Kidney epithelial cell (primary cell): ENCODE results near the gene INSC. TPM values are rescaled to one million over a fixed set of nuclear protein-coding genes. Genes with fewer than 3 reads are reported as not detected.

Experiments
- DNase-seq: peaks from one replicate; pipeline ENCODE4 v3.0.0-alpha.2; 2010; ENCODE audit warnings: low read depth
- H3K27me3 ChIP-seq: 2 replicates; pipeline ENCODE4 v1.6.0; 2011; ENCODE audit warnings: low read length; ENCODE audit not compliant: control insufficient read depth, insufficient read depth
- H3K36me3 ChIP-seq: 2 replicates; pipeline ENCODE4 v1.5.1; 2011; ENCODE audit warnings: low read length; ENCODE audit not compliant: control insufficient read depth, insufficient read depth
- H3K4me3 ChIP-seq: 2 replicates; pipeline ENCODE4 v1.5.1; 2011; ENCODE audit warnings: low read depth, mild to moderate bottlenecking, control low read depth, low read length
- total RNA-seq: library from RNA; depleted of rRNA; stranded (reverse); fragments of >200 nt; gene quantifications from 2 replicates; pipeline ENCODE4 v1.2.3, GENCODE V29; 2015
- TF ChIP-seq, protein P1 (sequence below): IDR thresholded peaks from 2 replicates; pipeline ENCODE4 v1.5.1; 2011; ENCODE audit warnings: mild to moderate bottlenecking, moderate library complexity, low read length, control low read depth, inconsistent platforms; ENCODE audit not compliant: insufficient read depth, poor library complexity, severe bottlenecking

INSC gene
- total RNA-seq, 1 donor from 2014 or later = 0.33 TPM

DNA sequence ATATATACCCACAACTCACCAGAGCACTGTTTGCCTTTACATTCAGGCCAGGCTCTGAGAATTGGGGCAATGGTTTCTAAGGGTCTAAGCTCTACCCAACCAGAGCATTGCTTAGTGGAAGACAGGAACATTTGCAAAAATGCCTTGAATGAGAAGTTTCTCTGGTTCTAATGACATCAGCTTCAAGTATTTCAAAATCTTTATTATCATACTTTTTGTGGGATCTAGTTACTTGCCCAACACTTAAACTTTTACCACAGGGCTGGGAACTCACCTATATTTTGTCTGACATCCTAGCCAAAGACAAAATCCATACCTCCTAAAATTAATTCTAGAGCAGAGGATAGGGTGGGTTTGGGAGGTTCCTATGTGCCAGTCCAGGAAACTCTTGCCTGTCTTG lies 51.5 kb downstream of the INSC start:
- Histone ChIP-seq H3K4me3 (no peak overlapping the region), H3K36me3 (no peaks in the 10 kb centered on the region), H3K27me3 (no peaks in the 10 kb centered on the region)
- TF ChIP-seq, protein P1, sequence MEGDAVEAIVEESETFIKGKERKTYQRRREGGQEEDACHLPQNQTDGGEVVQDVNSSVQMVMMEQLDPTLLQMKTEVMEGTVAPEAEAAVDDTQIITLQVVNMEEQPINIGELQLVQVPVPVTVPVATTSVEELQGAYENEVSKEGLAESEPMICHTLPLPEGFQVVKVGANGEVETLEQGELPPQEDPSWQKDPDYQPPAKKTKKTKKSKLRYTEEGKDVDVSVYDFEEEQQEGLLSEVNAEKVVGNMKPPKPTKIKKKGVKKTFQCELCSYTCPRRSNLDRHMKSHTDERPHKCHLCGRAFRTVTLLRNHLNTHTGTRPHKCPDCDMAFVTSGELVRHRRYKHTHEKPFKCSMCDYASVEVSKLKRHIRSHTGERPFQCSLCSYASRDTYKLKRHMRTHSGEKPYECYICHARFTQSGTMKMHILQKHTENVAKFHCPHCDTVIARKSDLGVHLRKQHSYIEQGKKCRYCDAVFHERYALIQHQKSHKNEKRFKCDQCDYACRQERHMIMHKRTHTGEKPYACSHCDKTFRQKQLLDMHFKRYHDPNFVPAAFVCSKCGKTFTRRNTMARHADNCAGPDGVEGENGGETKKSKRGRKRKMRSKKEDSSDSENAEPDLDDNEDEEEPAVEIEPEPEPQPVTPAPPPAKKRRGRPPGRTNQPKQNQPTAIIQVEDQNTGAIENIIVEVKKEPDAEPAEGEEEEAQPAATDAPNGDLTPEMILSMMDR = no peak
- no peak for DNase-seq

DNA sequence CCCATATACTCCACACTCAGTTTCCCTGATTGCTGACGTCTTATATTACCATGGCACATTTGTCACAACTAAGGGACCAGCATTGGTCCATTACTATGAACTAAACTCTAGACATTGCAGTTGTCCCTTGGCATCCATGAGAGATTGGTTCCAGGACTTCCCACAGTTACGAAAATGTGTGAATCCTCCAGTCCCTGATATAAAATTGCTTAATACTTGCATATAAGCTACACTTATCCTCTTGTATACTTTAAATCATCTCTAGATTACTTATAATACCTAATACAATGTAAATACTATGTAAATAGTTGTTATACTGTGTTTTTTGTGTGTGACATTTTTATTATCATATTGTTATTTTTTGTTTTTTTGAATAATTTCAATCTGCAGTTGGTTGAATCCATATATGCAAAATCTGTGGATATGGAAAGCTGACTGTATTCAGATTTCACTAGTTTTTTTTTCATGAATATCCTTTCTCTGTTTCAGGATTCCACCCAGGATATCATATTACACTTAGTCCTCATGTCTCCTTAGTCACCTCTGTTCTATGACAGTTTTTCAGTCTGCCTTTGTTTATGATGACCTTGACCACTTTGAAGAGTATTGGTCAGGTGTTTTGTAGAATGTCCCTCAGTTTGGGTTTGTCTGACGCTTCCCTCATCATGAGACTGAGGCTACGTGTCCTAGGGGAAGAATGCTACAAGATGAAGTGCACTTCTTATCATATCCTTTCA lies 55.3 kb downstream of the INSC start:
- TF ChIP-seq, protein P1 = no peak
- no peak for DNase-seq
- Histone ChIP-seq H3K27me3 (no peaks in the 10 kb centered on the region), H3K4me3 (no peak overlapping the region), H3K36me3 (no peaks in the 10 kb centered on the region)

- no peak for DNase-seq
- TF ChIP-seq, protein P1 = no peak
- Histone ChIP-seq H3K36me3 (no peaks in the 10 kb centered on the region), H3K4me3 (no peak overlapping the region), H3K27me3 (no peaks in the 10 kb centered on the region)
Observed at GRCh38 chr11:15170698-15171097, 56.0 kb downstream of the INSC start.

DNA sequence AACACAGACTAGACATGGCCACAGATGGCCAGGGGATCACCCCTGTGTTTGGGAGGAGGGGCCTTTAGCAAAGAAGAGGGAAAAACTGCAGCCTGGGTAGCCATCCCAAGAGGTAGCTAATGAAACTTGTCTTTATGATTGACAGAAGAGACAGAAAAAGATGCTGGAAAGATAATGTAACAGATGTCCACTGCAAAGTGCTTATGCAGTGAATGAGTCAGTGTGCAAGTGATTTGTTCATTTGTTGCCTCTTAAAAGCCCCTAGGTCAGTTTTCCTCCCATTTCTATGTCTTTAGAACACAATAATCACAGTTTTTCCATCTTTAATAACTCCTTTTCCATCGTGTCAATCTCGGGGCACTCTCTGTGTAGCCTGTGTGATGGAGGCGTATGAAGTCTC lies 57.2 kb downstream of the INSC start:
- Histone ChIP-seq H3K27me3 (no peaks in the 10 kb centered on the region), H3K36me3 (no peaks in the 10 kb centered on the region), H3K4me3 (no peak overlapping the region)
- TF ChIP-seq, protein P1 = no peak
- no peak for DNase-seq

DNA sequence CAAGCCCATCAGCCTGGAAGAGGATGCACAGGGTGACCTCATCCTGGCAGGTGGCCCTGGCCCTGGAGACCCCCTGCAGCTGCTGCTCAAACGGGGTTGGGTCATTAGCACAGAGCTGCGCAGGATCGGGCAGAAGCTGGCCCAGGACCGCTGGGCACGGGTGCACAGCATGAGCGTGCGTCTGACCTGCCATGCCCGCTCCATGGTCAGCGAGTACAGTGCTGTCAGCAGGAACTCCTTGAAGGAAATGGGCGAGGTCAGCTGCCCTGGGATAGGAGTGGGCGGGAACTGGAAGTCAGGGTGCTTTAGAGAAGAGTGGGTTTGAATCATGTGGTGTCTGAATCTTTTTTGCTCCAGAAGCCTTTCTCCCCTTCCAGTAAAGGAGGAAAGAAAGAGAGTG lies 61.1 kb downstream of the INSC start:
- H3K4me3 ChIP-seq = no peak overlapping the region
- TF ChIP-seq, protein P1 = no peak
- H3K27me3 ChIP-seq = no peaks in the 10 kb centered on the region
- no peak for DNase-seq
- H3K36me3 ChIP-seq = no peaks in the 10 kb centered on the region

- TF ChIP-seq, protein P1 = no peak
- H3K27me3 ChIP-seq = no peaks in the 10 kb centered on the region
- H3K4me3 ChIP-seq = no peak overlapping the region
- DNase-seq = no peak
- no peaks in the 10 kb centered on the region for H3K36me3 ChIP-seq
Observed at GRCh38 chr11:15176646-15177163, 62.0 kb downstream of the INSC start.
